HS-27A (cell line): ENCODE data around the gene PKNOX1.
"Not testable (repeated sequence)": the region's sequence is repeated elsewhere in the genome, so short reads cannot be mapped to it uniquely, and the experiment has no call there.

Experiments used
- DNase-seq: peaks from one replicate; pipeline ENCODE4 v3.0.0-alpha.2; 2012; ENCODE audit warnings: low read depth, missing footprints

PKNOX1 gene

DNA sequence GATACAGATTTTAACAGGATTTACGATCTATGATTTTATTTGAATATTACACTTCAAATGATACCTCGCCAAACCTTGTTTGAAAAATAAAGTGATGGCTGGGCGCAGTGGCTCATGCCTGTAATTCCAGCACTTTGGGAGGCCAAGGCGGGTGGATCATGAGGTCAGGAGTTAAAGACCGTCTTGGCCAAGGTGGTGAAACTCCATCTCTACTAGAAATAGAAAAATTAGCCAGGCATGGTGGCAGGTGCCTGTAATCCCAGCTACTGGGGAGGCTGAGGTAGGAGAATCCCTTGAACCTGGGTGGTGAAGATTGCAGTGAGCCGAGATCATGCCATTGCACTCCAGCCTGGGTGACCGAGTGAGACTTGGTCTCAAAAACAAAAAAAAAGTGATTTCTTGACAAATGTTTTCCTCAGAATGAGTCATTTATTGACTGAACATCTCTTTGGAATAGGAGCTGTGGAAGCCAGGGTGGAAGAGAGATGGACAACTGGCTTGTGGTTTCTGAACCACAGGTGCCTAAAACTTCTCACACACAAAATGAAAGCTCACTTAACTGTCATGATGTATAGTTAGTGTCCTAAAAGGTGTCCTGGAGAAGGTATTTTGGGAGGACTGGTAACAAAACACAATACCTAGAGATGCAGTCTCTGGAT lies 11.9 kb downstream of the PKNOX1 start:
- no peak for DNase-seq

DNA sequence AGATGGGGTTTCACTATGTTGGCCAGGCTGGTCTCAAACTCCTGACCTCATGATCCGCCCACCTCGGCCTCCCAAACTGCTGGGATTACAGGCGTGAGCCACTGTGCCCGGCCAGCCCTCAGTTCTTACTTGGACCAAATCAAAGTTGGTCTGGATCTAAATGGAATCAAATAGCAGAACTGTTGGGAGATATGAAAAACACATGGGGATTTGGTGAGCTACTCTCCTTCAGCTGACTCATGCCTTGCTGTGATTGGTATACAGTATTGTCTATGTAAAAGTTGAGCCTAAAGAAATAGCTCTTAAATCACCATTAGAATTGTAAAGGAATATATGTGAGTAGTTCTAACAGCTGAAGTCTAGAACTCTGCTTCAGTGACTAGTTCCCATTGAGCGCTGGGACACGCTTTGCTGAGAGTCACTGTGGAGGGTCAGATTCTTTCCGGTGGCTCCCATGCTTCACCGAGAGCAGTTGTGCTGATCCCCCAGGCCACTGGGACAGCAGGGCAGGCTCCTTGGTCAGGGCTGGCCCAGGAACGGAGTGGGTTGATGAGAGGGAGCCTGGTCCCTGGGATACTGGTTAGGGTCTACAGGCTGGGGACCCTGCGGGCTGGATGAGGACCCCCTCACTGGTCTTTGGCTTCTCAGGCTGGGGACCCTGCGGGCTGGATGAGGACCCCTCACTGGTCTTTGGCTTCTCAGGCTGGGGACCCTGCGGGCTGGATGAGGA lies 14.0 kb downstream of the PKNOX1 start:
- no peak for DNase-seq

DNA sequence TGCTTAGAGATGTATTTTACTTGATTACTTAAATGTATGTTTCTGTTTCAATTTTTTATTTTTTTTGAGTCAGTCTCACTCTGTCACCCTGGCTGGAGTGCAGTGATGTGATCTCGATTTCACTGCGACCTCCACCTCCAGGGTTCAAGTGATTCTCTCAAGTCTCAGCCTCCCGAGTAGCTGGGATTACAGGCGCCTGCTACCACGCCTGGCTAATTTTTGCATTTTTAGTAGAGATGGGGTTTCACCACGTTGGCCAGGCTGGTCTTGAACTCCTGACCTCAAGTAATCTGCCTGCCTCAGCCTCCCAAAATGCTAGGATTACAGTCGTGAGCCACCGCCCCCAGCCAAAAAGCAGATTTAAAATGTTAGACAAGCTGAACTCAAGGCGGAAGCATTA lies 15.0 kb downstream of the PKNOX1 start:
- not testable (repeated sequence) for DNase-seq

DNA sequence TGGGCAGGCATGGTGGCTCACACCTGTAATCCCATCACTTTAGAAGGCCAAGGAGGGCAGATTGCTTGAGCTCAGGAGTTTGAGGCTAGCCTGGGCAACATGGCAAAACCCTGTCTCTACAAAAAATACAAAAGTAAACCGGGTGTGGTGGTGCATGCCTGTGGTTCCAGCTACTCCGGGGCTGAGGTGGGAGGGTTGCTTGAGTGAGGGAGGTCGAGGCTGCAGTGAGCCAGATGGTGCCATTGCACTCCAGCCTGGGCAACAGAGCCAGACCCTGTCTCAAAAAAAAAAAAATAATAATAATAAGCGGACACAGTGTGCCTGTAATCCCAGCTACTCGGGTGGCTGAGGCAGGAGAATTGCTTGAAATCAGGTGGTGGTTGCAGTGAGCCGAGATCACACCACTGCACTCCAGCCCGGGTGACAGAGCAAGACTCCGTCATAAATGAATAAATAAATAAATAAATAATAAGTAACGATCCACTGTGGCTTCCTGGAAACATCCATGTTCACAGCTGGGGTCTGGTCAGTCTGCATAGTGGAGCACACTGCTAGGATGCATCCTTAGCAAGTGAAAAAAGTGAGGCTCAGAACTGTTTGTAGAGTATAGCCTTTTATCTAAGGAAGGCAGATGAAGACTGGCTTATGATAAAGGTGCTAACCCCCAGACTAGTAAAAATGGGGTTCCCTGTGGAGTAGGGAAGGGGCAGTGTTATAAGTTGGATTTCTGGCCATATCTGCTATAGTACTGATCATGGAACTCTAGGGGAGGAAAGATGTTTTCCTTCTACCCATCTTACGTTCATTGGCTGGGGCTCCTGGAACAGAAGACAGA lies 15.7 kb downstream of the PKNOX1 start:
- DNase-seq: no peak

DNA sequence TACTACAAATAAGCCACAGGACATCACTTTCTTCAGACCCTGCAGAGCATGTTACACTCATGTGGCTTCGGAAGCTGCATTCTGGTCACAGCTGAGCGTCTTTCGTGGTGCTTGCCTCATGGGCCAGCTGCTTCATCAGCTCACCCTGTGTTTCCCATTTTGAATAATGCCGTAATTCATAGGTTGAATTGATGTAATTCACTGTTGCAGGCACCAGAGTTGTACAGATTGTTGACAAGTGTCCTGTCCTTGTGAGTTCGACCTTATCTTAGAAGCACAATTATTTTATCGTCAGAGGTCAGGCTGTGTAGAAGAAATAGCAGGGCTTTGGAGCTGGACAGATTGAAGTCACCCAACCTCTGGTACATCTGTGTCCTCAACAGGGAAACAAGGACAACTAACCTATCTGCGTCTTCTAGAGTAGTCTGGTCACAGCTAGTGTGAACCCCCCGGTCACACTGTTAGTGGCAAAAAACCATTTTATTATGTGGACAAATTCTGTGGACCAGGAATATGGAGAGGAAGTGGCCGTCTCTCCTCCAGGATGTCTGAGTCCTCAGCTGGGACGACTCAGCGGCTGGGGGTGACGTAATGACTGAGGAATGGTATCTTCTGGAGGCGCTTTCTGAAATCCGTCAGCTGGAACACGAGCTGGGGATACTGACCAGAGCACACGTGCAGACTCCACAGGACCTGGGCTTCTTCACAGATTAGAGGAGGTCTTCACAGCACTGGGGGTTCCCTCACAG lies 17.8 kb downstream of the PKNOX1 start:
- DNase-seq: no peak

DNA sequence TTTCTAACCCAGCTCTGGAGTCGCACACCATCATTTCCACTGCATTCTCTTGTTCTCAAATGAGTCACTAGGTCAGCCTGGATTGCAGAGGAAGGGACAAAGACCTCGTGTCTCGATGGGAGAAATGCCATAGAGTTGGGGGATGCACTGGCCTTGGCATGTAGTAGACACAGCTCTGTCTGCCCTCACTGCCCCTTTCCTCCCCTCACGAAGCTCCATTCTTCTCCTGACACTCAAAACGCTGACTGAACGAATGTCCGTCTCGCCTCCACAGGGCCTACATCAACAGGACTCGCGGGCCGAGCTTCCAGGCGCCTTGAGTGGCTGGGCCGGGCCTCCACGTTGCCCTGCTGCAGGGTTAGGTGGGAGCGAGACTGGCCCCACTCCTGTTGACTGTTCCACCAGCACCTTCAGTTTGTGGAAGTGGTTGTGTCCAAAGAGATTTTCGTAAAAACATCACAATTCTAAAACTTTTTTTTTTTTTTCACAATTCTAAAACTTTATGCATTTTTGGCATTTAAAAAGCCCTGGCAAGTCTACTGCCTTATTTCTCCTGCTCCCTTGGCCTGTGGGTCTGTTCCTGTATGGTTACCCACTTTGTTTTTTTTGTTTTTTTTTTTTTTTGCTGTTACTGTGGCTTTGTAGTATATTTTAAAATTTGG lies 18.8 kb downstream of the PKNOX1 start:
- no peak for DNase-seq

DNA sequence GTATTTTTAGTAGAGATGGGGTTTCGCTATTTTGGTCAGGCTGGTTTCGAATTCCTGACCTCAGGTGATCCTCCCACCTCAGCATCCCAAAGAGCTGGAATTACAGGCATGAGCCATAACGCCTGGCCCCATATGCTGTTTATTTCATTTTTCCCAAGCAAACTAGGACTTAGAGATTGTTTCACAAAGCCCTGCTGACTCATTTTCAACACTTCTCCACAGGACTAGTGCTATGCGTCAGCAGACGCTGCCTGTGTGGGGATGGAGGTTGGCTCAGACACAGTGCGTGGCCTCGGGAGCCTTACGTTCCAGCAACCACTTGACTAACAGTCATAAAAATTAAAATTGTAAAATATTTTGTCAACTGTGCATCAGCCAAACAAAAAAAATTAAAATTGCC lies 22.7 kb downstream of the PKNOX1 start:
- DNase-seq: no peak

DNA sequence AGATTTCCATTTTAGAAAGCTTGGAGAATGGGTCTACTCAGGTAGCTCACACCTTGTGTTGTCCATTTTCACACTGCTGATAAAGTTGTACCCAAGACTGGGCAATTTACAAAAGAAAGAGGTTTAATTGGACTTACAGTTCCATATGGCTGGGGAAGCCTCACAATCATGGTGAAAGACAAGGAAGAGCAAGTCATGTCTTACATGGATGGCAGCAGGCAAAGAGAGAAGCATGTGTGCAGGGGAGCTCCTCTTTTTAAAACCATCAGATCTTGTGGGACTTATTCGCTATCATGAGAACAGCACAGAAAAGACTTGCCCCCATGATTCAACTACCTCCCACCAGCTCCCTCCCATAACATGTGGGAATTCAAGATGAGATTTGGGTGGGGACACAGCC lies 23.6 kb downstream of the PKNOX1 start:
- not testable (repeated sequence) for DNase-seq

DNA sequence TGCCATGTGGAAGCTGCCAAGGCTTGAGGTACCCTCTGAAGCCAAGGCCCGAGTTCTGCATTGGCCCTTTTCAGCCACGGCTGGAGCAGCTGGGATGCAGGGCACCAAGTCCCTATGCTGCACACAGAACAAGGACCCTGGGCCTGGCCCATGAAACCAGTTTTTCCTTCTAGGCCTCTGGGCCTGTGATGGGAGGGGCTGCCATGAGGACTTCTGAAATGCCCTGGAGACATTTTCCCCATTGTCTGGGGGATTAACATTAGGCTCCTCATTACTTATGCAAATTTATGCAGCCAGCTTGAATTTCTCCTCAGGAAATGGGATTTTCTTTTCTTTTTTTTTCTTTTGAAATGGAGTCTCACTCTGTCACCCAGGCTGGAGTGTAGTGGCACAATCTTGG lies 24.8 kb downstream of the PKNOX1 start:
- DNase-seq: not testable (repeated sequence)

DNA sequence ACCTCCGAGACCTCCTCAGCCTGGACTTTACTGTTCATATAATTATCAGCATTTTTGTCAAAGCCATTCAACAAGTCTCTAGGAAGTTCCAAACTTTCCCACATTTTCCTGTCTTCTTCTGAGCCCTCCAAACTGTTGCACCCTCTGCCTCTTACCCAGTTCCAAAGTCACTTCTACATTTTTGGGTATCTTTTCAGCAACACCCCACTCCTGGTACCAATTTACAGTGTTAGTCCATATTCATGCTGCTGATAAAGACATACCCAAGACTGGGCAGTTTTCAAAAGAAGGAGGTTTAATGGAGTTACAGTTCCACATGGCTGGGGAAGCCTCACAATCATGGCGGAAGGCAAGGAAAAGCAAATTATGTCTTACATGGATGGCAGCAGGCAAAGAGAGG lies 25.7 kb downstream of the PKNOX1 start:
- not testable (repeated sequence) for DNase-seq

DNA sequence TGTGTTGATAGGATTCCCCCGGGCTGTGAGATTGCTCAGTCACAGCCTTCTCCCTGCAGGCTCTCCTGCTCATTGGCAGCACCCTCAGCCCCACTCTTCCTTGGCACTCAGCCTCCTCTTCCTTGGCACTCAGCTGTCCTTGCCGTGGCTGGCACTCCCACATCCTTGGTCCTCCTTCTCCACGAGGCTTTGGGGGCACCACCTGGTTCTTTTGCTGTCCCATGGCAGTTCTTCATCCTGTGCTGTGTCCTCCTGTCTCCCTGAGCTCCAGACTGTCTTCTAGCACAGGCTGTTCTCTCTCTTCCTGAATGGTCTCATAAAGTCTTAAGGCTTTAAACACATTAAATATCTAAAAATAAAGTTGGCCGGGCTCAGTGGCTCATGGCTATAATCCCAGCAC lies 27.0 kb downstream of the PKNOX1 start:
- DNase-seq: no peak

DNA sequence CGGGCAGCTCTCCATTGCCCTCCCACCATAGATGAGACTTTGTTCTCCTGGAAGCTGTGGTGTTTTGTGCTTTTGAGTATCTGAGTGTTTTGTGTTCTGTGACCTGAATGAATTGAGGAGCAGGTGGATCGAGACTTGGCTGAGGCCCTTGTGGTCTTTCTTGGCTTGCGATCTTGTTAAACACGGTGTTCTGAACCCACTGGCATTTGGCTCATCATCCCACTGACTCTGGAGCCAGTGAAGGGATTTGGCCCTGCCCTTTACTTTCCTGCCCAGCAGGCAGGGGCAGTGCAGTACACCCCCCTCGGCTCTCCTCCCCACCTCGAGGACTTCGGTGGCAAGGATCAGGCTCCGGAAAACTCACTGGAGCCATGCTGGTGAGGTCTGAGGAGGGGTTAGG lies 30.6 kb downstream of the PKNOX1 start:
- DNase-seq: no peak

DNA sequence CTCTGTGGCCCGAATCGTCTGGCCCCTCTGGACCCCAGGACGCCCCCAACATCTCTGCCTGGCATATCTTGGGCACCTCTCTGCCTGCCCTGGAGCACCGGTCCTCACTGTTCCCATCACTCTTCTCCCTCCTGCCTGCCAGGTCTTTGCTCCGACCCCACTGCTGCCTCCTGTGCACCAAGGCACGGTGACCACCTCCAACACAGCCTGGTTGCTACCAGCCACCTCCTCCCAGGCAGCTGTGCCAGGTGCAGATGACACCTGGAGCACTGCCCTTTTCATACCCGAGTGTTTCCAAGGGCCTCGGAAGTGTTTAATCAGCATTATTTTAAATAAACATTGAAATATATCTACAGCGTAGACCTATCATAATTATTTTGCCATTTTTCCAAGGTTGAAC lies 31.3 kb downstream of the PKNOX1 start:
- DNase-seq: no peak

DNA sequence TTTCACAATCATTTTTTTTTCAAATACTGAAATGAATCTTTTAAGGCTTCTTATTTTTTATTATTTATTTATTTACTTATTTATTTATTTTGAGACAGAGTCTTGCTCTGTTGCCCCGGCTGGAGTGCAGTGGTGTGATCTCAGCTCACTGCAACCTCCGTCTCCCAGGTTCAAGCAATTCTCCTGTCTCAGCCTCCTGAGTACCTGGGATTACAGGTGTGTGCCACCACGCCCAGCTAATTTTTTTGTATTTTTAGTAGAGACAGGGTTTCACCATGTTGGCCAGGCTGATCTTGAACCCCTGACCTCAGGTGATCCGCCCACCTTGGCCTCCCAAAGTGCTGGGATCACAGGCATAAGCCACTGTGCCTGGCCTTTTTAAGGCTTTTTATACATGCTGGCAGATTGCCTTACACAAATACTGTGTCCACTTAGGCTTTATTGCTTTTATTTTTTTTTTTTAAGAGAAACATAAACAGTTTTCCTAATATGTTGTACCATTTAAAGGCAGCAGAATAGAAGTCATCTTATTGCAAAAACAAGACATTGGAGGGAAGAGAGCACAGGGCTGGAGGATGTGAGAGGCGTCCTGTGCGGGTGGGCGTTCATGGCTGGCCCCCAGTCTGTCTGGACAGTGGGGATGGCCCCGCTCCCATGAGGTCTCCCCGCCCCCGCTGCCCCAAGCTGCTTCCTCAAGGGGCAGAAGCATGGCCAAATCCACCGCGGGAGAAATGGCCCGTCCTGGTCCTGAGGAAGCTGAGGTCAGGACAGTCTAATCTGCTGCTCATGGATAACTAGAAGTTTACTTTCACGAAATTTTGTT lies 31.9 kb downstream of the PKNOX1 start:
- not testable (repeated sequence) for DNase-seq

DNA sequence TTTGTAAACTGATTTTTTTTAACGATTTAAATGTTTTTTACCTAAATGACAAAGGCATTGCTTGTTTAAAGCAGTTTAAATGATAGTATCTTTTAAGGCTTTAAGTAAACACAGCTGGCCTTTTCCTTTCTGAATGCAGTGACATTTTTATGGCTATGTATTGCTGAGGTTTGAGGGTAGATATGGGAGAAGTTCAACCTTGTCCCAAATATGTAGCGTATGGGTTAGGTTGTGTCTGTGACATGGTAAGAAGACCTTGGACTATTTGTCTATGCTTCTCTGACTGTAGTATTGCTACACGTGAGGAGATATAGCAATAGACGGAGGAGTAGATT lies 32.5 kb downstream of the PKNOX1 start:
- no peak for DNase-seq

DNA sequence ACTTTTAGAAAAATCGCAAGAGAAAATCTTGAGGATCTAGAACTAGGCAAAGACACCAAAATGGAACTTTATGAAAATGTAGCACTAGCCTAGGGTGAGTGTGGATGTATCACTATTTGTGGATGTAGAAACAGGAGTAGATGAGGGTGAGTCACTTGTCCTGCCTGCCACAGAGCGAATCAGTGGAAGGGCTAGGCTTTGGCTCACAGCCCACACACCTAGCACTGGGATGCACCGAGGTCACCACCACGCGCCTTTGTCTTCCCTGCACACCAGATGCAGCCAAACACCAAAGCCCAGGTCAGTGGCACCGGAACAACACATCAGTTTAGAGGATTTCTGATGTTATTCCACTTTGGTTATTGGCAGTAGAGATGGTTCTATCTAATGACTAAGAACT lies 38.2 kb downstream of the PKNOX1 start:
- DNase-seq: no peak

DNA sequence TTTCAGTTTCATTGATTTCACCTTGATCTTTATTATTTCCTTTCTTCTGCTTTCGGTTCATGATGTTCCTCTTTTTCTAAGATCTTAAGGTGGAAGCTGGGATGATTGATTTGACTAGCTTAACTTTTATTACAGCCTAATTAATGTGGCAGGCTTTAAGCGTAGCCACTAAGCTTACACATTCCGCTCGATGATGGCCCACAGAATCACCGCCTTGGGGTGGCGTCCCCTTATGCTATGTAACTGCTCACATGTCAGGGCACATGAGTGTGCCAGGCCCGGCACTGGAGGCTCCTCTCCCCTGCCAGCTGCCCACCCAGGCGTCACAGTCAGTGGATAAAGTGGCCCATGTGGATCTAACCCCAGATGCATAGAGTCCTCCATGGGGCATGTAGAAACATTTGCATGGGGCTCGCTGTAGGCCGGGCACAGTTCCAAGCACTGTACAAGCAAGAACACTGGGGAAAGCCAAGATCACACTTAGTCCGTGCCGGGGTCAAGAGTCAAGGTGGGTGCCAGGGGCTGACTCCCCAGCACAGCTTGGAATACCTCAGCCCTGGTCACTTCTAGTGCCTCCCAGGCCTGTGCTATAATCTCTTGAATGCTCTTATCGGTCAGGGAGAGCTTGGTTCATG lies 41.7 kb downstream of the PKNOX1 start:
- no peak for DNase-seq

DNA sequence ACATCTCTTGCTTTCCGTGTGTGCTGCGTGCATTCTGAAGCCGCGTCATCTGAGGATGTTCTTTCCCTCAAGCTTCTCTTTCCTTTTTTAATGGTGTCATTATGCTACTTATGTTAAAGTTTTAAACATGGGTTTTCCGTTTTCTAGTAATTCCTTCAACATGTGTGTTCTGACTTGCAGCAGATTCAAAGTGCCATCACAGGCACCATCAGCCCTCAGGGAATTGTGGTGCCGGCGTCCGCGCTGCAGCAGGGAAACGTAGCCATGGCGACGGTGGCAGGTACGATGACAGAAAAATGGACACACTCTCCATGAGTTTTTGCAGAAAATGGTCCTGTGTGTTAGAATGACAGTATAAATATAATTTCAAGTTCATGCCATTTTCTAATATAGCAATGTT lies 42.4 kb downstream of the PKNOX1 start:
- no peak for DNase-seq

DNA sequence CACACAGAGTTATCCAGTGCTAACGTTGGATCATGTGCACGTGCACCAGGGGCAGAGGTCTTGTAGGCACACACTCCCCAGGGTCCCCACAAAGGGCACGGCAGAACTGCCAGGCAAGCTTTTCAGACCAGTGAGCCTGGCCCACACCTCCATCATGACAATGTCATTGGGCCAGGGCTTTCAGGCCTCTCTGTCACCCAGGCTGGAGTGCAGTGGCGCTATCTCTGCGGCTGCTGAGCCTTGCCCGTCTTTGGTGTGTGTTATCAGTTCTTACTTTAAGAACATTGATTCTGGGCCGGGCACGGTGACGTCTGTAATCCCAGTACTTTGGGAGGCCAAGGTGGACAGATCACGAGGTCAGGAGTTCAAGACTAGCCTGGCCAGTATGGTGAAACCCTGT lies 44.2 kb downstream of the PKNOX1 start:
- DNase-seq: no peak

DNA sequence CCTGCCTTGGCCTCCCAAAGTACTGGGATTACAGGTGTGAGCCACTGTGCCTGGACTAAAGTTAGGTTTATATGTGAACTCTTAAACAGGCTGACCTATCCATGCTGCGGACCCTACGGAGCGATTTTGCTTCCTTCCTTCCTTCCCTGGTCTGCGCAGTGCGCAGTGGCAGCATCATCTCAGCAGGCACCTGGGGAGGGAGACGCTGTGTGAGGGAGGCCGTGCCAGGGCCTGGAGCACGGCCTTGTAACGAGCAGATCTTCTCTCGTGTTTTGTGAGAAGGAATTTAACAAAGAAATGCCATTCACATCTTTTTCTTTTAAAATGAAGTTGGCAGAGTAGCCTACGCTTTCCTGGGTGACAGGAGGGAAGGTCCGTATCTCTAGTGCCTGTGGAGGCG lies 45.8 kb downstream of the PKNOX1 start:
- no peak for DNase-seq

DNA sequence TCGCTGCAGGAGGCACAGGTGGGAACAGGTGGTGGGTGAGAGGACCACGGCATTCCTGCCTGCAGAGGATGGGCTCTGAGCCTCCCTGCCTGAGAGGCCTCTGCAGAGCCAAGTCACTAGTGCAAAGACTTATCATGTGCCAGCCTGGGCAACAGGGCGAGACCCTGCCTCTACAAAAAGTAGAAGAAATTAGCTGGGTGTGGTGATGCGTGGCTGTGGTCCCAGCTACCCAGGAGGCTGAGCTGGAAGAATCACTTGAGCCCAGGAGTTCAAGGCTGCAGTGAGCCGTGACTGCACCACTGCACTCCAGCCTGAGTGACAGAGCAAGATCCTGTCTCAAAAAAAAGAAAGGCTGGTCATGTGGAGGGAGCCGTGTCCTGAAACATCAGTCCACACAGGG lies 46.4 kb downstream of the PKNOX1 start:
- no peak for DNase-seq
